C4-2B (cell line): Measurements from ENCODE around the gene CCDC191.

ENCODE experiments used
- CTCF ChIP-seq: fragments of 450-650 bp; conservative IDR thresholded peaks from 2 replicates; pipeline ENCODE4 v1.5.1; 2017; ENCODE audit warnings: mild to moderate bottlenecking
- ZFX ChIP-seq: fragments of 450-650 bp; IDR thresholded peaks from 2 replicates; pipeline ENCODE4 v1.6.1; 2017

GRCh38 chr3:114095796-114096195 is 39.5 kb upstream of the CCDC191 start:
- TF ChIP-seq CTCF, result no peak
- TF ChIP-seq ZFX, result no peak
